Sigmoid colon (tissue), 7 donors: Measurements from ENCODE around the gene RASA2. TPM values are rescaled to one million over a fixed set of nuclear protein-coding genes. Genes with fewer than 3 reads are reported as not detected.
"Not testable (repeated sequence)": the region's sequence is repeated elsewhere in the genome, so short reads cannot be mapped to it uniquely, and the experiment has no call there.

ENCODE experiments used
- DNase-seq: peaks from one replicate; pipeline ENCODE4 v3.0.0-alpha.2; 2019
- H3K27ac ChIP-seq, 4 donors: fragments of 200-600 bp; sonication (generic); one replicate each; pipeline ENCODE4 v1.5.1; 2016 to 2019; ENCODE audit warnings: mild to moderate bottlenecking in 1 of 4
- H3K27me3 ChIP-seq, 3 donors: fragments of 200-600 bp; sonication (generic); one replicate each; pipeline ENCODE4 v1.5.1; 2019; ENCODE audit warnings: mild to moderate bottlenecking in 1 of 3
- H3K36me3 ChIP-seq, 4 donors: fragments of 200-600 bp; sonication (generic); one replicate each; pipeline ENCODE4 v1.5.1; 2016 to 2019
- H3K4me1 ChIP-seq, 4 donors: fragments of 200-600 bp; sonication (generic); one replicate each; pipeline ENCODE4 v1.5.1; 2017 to 2019
- H3K4me3 ChIP-seq, 4 donors: fragments of 200-600 bp; sonication (generic); one replicate each; pipeline ENCODE4 v1.5.1; 2017 to 2019; ENCODE audit warnings: mild to moderate bottlenecking in 2 of 4, moderate library complexity in 1 of 4
- H3K9me3 ChIP-seq, 4 donors: fragments of 200-600 bp in 3 of 4; sonication (generic) in 3 of 4; one replicate each; pipeline versions ENCODE4 v1.5.1 to v1.6.1; 2013 to 2019
- EP300 ChIP-seq, 4 donors: sonication (generic); formaldehyde crosslinking; IDR thresholded peaks; one replicate each; pipeline ENCODE4 v1.6.1; 2017; ENCODE audit warnings: antibody characterized with exemption in 4 of 4
- POLR2A ChIP-seq, 2 donors: fragments of 450-650 bp; IDR thresholded peaks; one replicate each; pipeline ENCODE4 v1.6.1; 2016; ENCODE audit warnings: antibody characterized with exemption in 2 of 2, mild to moderate bottlenecking in 2 of 2, moderate library complexity in 2 of 2
- POLR2AphosphoS5 ChIP-seq, 4 donors: sonication (generic); formaldehyde crosslinking; IDR thresholded peaks; one replicate each; pipeline ENCODE4 v1.6.1; 2017; ENCODE audit warnings: antibody characterized with exemption in 4 of 4
- WGBS, 2 donors: extraction: QIAGEN DNeasy Blood & Tissue Kit; methylation state at CpG; one replicate each; pipeline ENCODE4 v1.1.7; 2013; 5-methylcytosine and 5-hydroxymethylcytosine counted together
- intact Hi-C: fragments of 100-400 bp; cut with DNase I; formaldehyde crosslinking; loops from one replicate; pipeline ENCODE4 v1.15.1; 2023
- polyA plus RNA-seq, 3 donors: library from polyadenylated mRNA; stranded (reverse); fragments of 200-250 nt; gene quantifications; one replicate each; pipeline ENCODE4 v1.2.3, GENCODE V29; 2013
- total RNA-seq, 4 donors: library from RNA; depleted of rRNA; stranded (reverse); fragments of >200 nt; gene quantifications; one replicate each; pipeline ENCODE4 v1.1.0, GENCODE V29; 2016
- TF ChIP-seq, protein P1 (sequence below), 4 experiments: fragments of 450-650 bp in 3 of 4; fragments of 200-600 bp in 1 of 4; IDR thresholded peaks; one replicate each; pipeline ENCODE4 v1.5.1; 2016 to 2019; ENCODE audit warnings: antibody characterized with exemption in 4 of 4, mild to moderate bottlenecking in 3 of 4, moderate library complexity in 2 of 4
- donor health status: healthy with polysubstance abuse.
- donor health status: Bipolar disorder and iron deficiency.
- donor health status: healthy.

The RASA2 gene
- total and polyA plus RNA-seq, 7 donors, result 3.2 to 20.5 (median 13.0) TPM

GRCh38 chr3:141619450-141619849, 132.6 kb downstream of the RASA2 start:
- TF ChIP-seq, protein P1, sequence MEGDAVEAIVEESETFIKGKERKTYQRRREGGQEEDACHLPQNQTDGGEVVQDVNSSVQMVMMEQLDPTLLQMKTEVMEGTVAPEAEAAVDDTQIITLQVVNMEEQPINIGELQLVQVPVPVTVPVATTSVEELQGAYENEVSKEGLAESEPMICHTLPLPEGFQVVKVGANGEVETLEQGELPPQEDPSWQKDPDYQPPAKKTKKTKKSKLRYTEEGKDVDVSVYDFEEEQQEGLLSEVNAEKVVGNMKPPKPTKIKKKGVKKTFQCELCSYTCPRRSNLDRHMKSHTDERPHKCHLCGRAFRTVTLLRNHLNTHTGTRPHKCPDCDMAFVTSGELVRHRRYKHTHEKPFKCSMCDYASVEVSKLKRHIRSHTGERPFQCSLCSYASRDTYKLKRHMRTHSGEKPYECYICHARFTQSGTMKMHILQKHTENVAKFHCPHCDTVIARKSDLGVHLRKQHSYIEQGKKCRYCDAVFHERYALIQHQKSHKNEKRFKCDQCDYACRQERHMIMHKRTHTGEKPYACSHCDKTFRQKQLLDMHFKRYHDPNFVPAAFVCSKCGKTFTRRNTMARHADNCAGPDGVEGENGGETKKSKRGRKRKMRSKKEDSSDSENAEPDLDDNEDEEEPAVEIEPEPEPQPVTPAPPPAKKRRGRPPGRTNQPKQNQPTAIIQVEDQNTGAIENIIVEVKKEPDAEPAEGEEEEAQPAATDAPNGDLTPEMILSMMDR (IDR thresholded peaks at IDR 0.05), result no peak
- no peak for TF ChIP-seq EP300 (IDR thresholded peaks at IDR 0.05)
- no peak for TF ChIP-seq POLR2AphosphoS5 (IDR thresholded peaks at IDR 0.05)
- TF ChIP-seq POLR2A (IDR thresholded peaks at IDR 0.05), result no peak
- Histone ChIP-seq H3K27ac (no peak overlapping the region), H3K36me3 (no peaks in the 10 kb centered on the region), H3K4me1 (peaks cover 0 to 2% (median 0%) of the 10 kb centered on the region in 4 donors), H3K27me3 (no peaks in the 10 kb centered on the region), H3K9me3 (no peaks in the 10 kb centered on the region), H3K4me3 (no peak overlapping the region)
- intact Hi-C loops, result no loop called here
- WGBS, 2 donors, result 77 to 80% methylated on average over 4 of the region's 4 CpGs
- DNase-seq, result no peak

DNA sequence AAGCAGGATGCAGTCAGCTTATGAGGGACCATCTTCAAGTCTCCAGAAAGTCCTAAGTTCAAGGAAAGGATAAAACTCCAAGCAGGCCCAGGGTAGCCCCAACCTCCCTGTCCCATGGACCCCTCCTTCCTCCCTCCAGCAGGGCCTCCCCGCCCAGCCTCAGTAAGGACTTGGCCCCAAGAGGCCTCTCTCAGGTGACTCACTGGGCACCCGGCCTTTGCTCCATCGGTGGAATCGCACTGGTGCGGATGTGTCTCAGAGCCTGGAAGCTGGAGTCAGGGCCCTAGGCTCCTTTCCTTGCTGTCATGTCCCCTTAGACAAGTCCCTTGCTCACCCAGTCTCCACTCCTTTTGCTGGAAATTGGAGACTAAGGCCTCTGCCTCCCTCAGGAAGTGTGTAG, 136.9 kb downstream of the RASA2 start:
- H3K27me3 ChIP-seq, result no peaks in the 10 kb centered on the region
- intact Hi-C loops, result no loop called here
- no peak for TF ChIP-seq POLR2AphosphoS5 (IDR thresholded peaks at IDR 0.05)
- TF ChIP-seq, protein P1 (IDR thresholded peaks at IDR 0.05), result no peak
- no peak for TF ChIP-seq POLR2A (IDR thresholded peaks at IDR 0.05)
- TF ChIP-seq EP300 (IDR thresholded peaks at IDR 0.05), result no peak
- H3K36me3 ChIP-seq, result no peaks in the 10 kb centered on the region
- 77 to 78% methylated on average over 5 of the region's 5 CpGs for WGBS, 2 donors
- DNase-seq, result no peak
- H3K9me3 ChIP-seq, result peaks cover 0 to 7% (median 1%) of the 10 kb centered on the region in 4 donors
- no peaks in the 10 kb centered on the region for H3K4me1 ChIP-seq
- H3K4me3 ChIP-seq, result no peak overlapping the region
- no peak overlapping the region for H3K27ac ChIP-seq

GRCh38 chr3:141625506-141625905, 138.7 kb downstream of the RASA2 start:
- TF ChIP-seq EP300 (IDR thresholded peaks at IDR 0.05) (no peak), POLR2A (IDR thresholded peaks at IDR 0.05) (no peak), POLR2AphosphoS5 (IDR thresholded peaks at IDR 0.05) (no peak)
- TF ChIP-seq, protein P1 (IDR thresholded peaks at IDR 0.05), result no peak
- DNase-seq, result no peak

GRCh38 chr3:141628334-141628733, 141.5 kb downstream of the RASA2 start:
- intact Hi-C loops, H3K27me3 ChIP-seq, H3K4me3 ChIP-seq, H3K27ac ChIP-seq, DNase-seq, H3K36me3 ChIP-seq, H3K4me1 ChIP-seq: not testable (repeated sequence)
- H3K9me3 ChIP-seq, result peaks cover 0 to 12% (median 4%) of the 10 kb centered on the region in 4 donors
- 77 to 87% methylated on average over 6 of the region's 6 CpGs for WGBS, 2 donors

More at GRCh38 chr3:141625506-141625905, 138.7 kb downstream of the RASA2 start:
- H3K27ac ChIP-seq, result no peak overlapping the region
- peaks cover 0 to 12% (median 4%) of the 10 kb centered on the region in 4 donors for H3K9me3 ChIP-seq
- no peaks in the 10 kb centered on the region for H3K4me1 ChIP-seq
- H3K36me3 ChIP-seq, result no peaks in the 10 kb centered on the region
- intact Hi-C loops, result no loop called here
- H3K4me3 ChIP-seq, result no peak overlapping the region
- no peaks in the 10 kb centered on the region for H3K27me3 ChIP-seq
- 71 to 72% methylated on average over 5 of the region's 5 CpGs for WGBS, 2 donors

- DNase-seq, H3K4me1 ChIP-seq, H3K36me3 ChIP-seq, H3K27me3 ChIP-seq, intact Hi-C loops, H3K27ac ChIP-seq, H3K4me3 ChIP-seq: not testable (repeated sequence)
- H3K9me3 ChIP-seq, result peaks cover 0 to 12% (median 4%) of the 10 kb centered on the region in 4 donors
- WGBS, 2 donors, result 81 to 83% methylated on average over 7 of the region's 7 CpGs
These were observed 142.1 kb downstream of the RASA2 start for GRCh38 chr3:141628868-141629441.

DNA sequence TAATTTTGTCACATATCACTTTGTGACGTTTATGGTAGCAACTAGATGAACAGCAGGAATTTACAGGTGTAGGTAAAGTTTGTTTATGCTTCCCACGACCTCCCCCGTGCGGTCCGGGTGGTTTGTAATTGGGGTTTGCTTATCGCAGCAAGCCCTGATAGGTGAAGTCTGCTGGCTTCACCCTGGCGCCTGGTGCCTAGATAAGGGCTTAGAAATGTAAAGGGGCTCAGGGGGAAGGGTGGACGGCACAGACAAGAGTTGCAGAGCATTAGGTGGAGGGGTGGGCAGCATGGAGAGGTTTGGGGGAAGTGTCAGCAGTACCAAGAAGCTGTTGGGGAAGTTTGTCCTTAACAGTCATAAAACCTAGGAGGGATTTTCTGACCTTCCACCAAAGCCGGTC, 143.1 kb downstream of the RASA2 start:
- Histone ChIP-seq H3K27ac (no peak overlapping the region), H3K36me3 (no peaks in the 10 kb centered on the region), H3K27me3 (no peaks in the 10 kb centered on the region), H3K4me1 (no peaks in the 10 kb centered on the region), H3K9me3 (peaks cover 0 to 12% (median 4%) of the 10 kb centered on the region in 4 donors), H3K4me3 (no peak overlapping the region)
- DNase-seq, result no peak
- TF ChIP-seq POLR2A (IDR thresholded peaks at IDR 0.05) (no peak), POLR2AphosphoS5 (IDR thresholded peaks at IDR 0.05) (no peak), EP300 (IDR thresholded peaks at IDR 0.05) (no peak)
- TF ChIP-seq, protein P1 (IDR thresholded peaks at IDR 0.05), result no peak
- WGBS, 2 donors, result 53 to 65% methylated on average over 9 of the region's 9 CpGs
- intact Hi-C loops, result no loop called here
